Mesendoderm (in vitro differentiated cells): Measurements from ENCODE around the gene KIAA0825.

Experiments used
- DNase-seq: peaks from one replicate; pipeline ENCODE4 v3.0.0; 2013
- H2AK5ac ChIP-seq: 2 replicates; pipeline ENCODE4 v1.6.1; 2013; ENCODE audit warnings: low read length, inconsistent platforms
- H2BK120ac ChIP-seq: 2 replicates; pipeline ENCODE4 v1.6.1; 2013; ENCODE audit warnings: low read depth, mild to moderate bottlenecking, low read length, moderate library complexity, mixed read lengths
- H2BK15ac ChIP-seq: replicated peaks from 2 replicates; pipeline ENCODE4 v1.6.1; 2013; ENCODE audit warnings: low read depth, mild to moderate bottlenecking, moderate library complexity
- H2BK5ac ChIP-seq: 2 replicates; pipeline ENCODE4 v1.6.1; 2013; ENCODE audit warnings: low read length, inconsistent platforms
- H3K18ac ChIP-seq: 2 replicates; pipeline ENCODE4 v1.6.1; 2013; ENCODE audit warnings: mild to moderate bottlenecking, low read length, mixed read lengths
- H3K23ac ChIP-seq: one replicate; pipeline ENCODE4 v1.6.1; 2013; ENCODE audit warnings: low read length
- H3K27ac ChIP-seq: 2 replicates; pipeline ENCODE4 v1.5.1; 2013; ENCODE audit warnings: low read depth, mild to moderate bottlenecking, inconsistent platforms, low read length, moderate library complexity
- H3K27me3 ChIP-seq: 2 replicates; pipeline ENCODE4 v1.6.1; 2013; ENCODE audit warnings: low read length, control low read depth, mild to moderate bottlenecking, inconsistent platforms; ENCODE audit not compliant: insufficient read depth, poor library complexity
- H3K36me3 ChIP-seq: 2 replicates; pipeline ENCODE4 v1.6.1; 2013; ENCODE audit warnings: low read length, inconsistent platforms; ENCODE audit not compliant: control insufficient read depth, insufficient read depth
- H3K4ac ChIP-seq: one replicate; pipeline ENCODE4 v1.6.1; 2013; ENCODE audit warnings: low read depth, mild to moderate bottlenecking, low read length, moderate library complexity
- H3K4me1 ChIP-seq: 2 replicates; pipeline ENCODE4 v1.6.1; 2013; ENCODE audit warnings: low read depth, low read length, inconsistent platforms; ENCODE audit not compliant: control insufficient read depth
- H3K4me2 ChIP-seq: 2 replicates; pipeline ENCODE4 v1.6.1; 2013; ENCODE audit warnings: low read length
- H3K4me3 ChIP-seq: 2 replicates; pipeline ENCODE4 v1.5.1; 2013; ENCODE audit warnings: mild to moderate bottlenecking, low read length
- H3K56ac ChIP-seq: one replicate; pipeline ENCODE4 v1.6.1; 2013; ENCODE audit warnings: low read length
- H3K79me1 ChIP-seq: 2 replicates; pipeline ENCODE4 v1.6.1; 2013; ENCODE audit warnings: low read length, inconsistent platforms
- H3K79me2 ChIP-seq: 2 replicates; pipeline ENCODE4 v1.6.1; 2013; ENCODE audit warnings: mild to moderate bottlenecking, low read length; ENCODE audit not compliant: control insufficient read depth, insufficient read depth
- H3K9ac ChIP-seq: 2 replicates; pipeline ENCODE4 v1.6.1; 2013; ENCODE audit warnings: low read length, inconsistent platforms
- H4K5ac ChIP-seq: one replicate; pipeline ENCODE4 v1.6.1; 2013; ENCODE audit warnings: low read length
- H4K8ac ChIP-seq: one replicate; pipeline ENCODE4 v1.6.1; 2013; ENCODE audit warnings: low read depth, mild to moderate bottlenecking, control low read depth, low read length, moderate library complexity
- WGBS: extraction: QIAGEN DNeasy Blood & Tissue Kit; methylation state at CpG from one replicate; pipeline ENCODE4 v1.1.7; 2013; ENCODE audit warnings: low lambda C conversion rate, missing lambda C conversion rate; ENCODE audit not compliant: insufficient coverage; ENCODE audit errors: extremely low coverage; 5-methylcytosine and 5-hydroxymethylcytosine counted together

The KIAA0825 gene

GRCh38 chr5:94361832-94362796, 256.3 kb downstream of the KIAA0825 start:
- WGBS: no CpG with 5 or more reads among the region's 5 CpGs

GRCh38 chr5:94361161-94361560, 257.2 kb downstream of the KIAA0825 start:
- Histone ChIP-seq H2BK5ac (no peak overlapping the region), H3K27me3 (no peaks in the 10 kb centered on the region), H3K4me3 (no peak overlapping the region), H3K79me2 (peaks cover 23% of the 10 kb centered on the region), H2BK120ac (peak overlapping the region; percentile 28), H4K5ac (no peak overlapping the region), H3K4me1 (peaks cover 2% of the 10 kb centered on the region), H3K18ac (no peak overlapping the region), H3K9ac (peak overlapping the region; percentile 33), H2BK15ac (no peak overlapping the region), H3K56ac (no peak overlapping the region), H3K36me3 (no peaks in the 10 kb centered on the region), H3K27ac (no peak overlapping the region), H3K23ac (no peak overlapping the region), H3K4ac (no peak overlapping the region), H2AK5ac (no peak overlapping the region), H4K8ac (no peak overlapping the region), H3K4me2 (no peak overlapping the region), H3K79me1 (no peaks in the 10 kb centered on the region)
- DNase-seq: no peak
- no CpG with 5 or more reads among the region's 1 CpG for WGBS

More at GRCh38 chr5:94361832-94362796, 256.3 kb downstream of the KIAA0825 start:
- Histone ChIP-seq H2BK5ac (peak overlapping the region; percentile 5), H3K79me2 (peaks cover 22% of the 10 kb centered on the region), H3K56ac (peak overlapping the region; percentile 59), H4K8ac (no peak overlapping the region), H4K5ac (no peak overlapping the region), H3K4ac (peak overlapping the region; percentile 81), H3K4me2 (no peak overlapping the region), H3K9ac (peak overlapping the region; percentile 11), H3K18ac (peak overlapping the region; percentile 53), H3K27ac (peak overlapping the region; percentile 9), H3K27me3 (no peaks in the 10 kb centered on the region), H3K4me1 (peaks cover 2% of the 10 kb centered on the region), H3K36me3 (no peaks in the 10 kb centered on the region), H3K4me3 (no peak overlapping the region), H3K23ac (no peak overlapping the region), H2AK5ac (peak overlapping the region; percentile 1), H3K79me1 (no peaks in the 10 kb centered on the region), H2BK15ac (no peak overlapping the region), H2BK120ac (peak overlapping the region; percentile 64)
- peak; percentile 93 for DNase-seq

GRCh38 chr5:94360382-94361130, 257.8 kb downstream of the KIAA0825 start:
- Histone ChIP-seq H3K27ac (no peak overlapping the region), H4K5ac (no peak overlapping the region), H3K27me3 (no peaks in the 10 kb centered on the region), H2AK5ac (no peak overlapping the region), H4K8ac (no peak overlapping the region), H3K79me1 (no peaks in the 10 kb centered on the region), H3K23ac (no peak overlapping the region), H2BK120ac (no peak overlapping the region), H3K4ac (no peak overlapping the region), H3K36me3 (no peaks in the 10 kb centered on the region), H3K4me3 (no peak overlapping the region), H3K4me2 (no peak overlapping the region), H3K56ac (no peak overlapping the region), H3K4me1 (peaks cover 2% of the 10 kb centered on the region), H3K79me2 (peaks cover 23% of the 10 kb centered on the region), H3K9ac (no peak overlapping the region), H2BK15ac (no peak overlapping the region), H2BK5ac (no peak overlapping the region), H3K18ac (peak overlapping the region; percentile 75)
- no peak for DNase-seq
- WGBS: no CpG with 5 or more reads among the region's 4 CpGs

GRCh38 chr5:94359880-94360279, 258.5 kb downstream of the KIAA0825 start:
- no peaks in the 10 kb centered on the region for H3K79me1 ChIP-seq
- H3K4me1 ChIP-seq: peaks cover 2% of the 10 kb centered on the region
- H2AK5ac ChIP-seq: no peak overlapping the region
- H3K23ac ChIP-seq: no peak overlapping the region
- H3K4me3 ChIP-seq: no peak overlapping the region
- no peaks in the 10 kb centered on the region for H3K27me3 ChIP-seq
- H2BK5ac ChIP-seq: no peak overlapping the region
- no CpG with 5 or more reads among the region's 3 CpGs for WGBS
- no peak overlapping the region for H2BK120ac ChIP-seq
- no peak overlapping the region for H3K18ac ChIP-seq
- H4K8ac ChIP-seq: no peak overlapping the region
- no peak overlapping the region for H3K4ac ChIP-seq
- H3K36me3 ChIP-seq: no peaks in the 10 kb centered on the region
- H3K27ac ChIP-seq: no peak overlapping the region
- H3K56ac ChIP-seq: peak overlapping the region; percentile 27
- H2BK15ac ChIP-seq: no peak overlapping the region
- no peak overlapping the region for H4K5ac ChIP-seq
- DNase-seq: no peak
- no peak overlapping the region for H3K9ac ChIP-seq
- H3K79me2 ChIP-seq: peaks cover 23% of the 10 kb centered on the region
- no peak overlapping the region for H3K4me2 ChIP-seq

GRCh38 chr5:94355811-94356210, 262.6 kb downstream of the KIAA0825 start:
- H2BK5ac ChIP-seq: no peak overlapping the region
- no peaks in the 10 kb centered on the region for H3K79me1 ChIP-seq

More at GRCh38 chr5:94355811-94356210, 262.6 kb downstream of the KIAA0825 start:
- no peak overlapping the region for H3K4me3 ChIP-seq
- no peak overlapping the region for H3K4me2 ChIP-seq
- no peak overlapping the region for H3K4ac ChIP-seq
- no peak overlapping the region for H4K5ac ChIP-seq
- no peak overlapping the region for H2BK15ac ChIP-seq
- no peaks in the 10 kb centered on the region for H3K27me3 ChIP-seq
- H3K79me2 ChIP-seq: peaks cover 38% of the 10 kb centered on the region
- no peak overlapping the region for H2AK5ac ChIP-seq
- no peak overlapping the region for H3K56ac ChIP-seq
- H3K23ac ChIP-seq: no peak overlapping the region
- H4K8ac ChIP-seq: no peak overlapping the region
- no peaks in the 10 kb centered on the region for H3K4me1 ChIP-seq
- no peaks in the 10 kb centered on the region for H3K36me3 ChIP-seq
- no peak overlapping the region for H3K27ac ChIP-seq
- no peak overlapping the region for H3K9ac ChIP-seq
- H2BK120ac ChIP-seq: no peak overlapping the region
- H3K18ac ChIP-seq: peak overlapping the region; percentile 80
- DNase-seq: no peak
